ENCODE results near the gene SLC2A9. TPM values are rescaled to one million over a fixed set of nuclear protein-coding genes. Genes with fewer than 3 reads are reported as not detected.

Gene SLC2A9
- total and polyA plus RNA-seq, 2 of the 13 experiments (the other 11 are each of a cell fraction or from before 2014, with no cell fraction given): 36.2 to 42.3 TPM

DNA sequence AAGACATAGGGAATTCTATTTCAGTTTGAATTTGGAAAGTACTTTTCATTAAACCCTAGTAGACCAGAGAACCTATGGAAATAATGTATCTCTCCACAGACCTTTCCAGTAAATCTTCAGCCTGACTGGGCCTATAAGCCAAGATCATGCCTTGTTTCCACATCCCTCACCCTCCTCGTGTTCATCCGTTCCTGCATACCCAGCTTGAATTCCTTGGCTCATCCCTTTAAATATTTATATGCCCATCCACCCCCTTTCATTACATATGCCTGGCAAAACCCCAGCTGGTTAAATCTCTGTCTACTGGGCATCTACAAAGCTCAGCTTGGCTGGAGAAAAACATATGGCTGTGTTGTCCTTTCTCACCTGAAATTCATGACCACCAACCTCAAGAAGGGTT lies 32.4 kb downstream of the SLC2A9 start (continued):
- TF ChIP-seq PRDM15 (CRISPR knock-in tag; IDR thresholded peaks at IDR 0.05) (no peak), ZFYVE20 (CRISPR knock-in tag; IDR thresholded peaks at IDR 0.05; ENCODE audit: borderline replicate concordance, low read depth) (no peak)

- ATAC-seq: no peak
- Histone ChIP-seq H3K27ac (ENCODE audit: extremely low read length, insufficient read depth, low read length) (no peak overlapping the region), H3K4me2 (ENCODE audit: low read depth, low read length) (no peak overlapping the region), H3K9ac (ENCODE audit: insufficient read depth, low read depth, low read length) (no peak overlapping the region), H3K4me1 (ENCODE audit: insufficient read depth, low read length) (no peaks in the 10 kb centered on the region), H3K79me2 (ENCODE audit: insufficient read depth, low read length) (peaks cover 5% of the 10 kb centered on the region), H3K27me3 (ENCODE audit: control insufficient read depth in 1 of 2, insufficient read depth in 2 of 2, low read length in 2 of 2) (no peaks in the 10 kb centered on the region), H3K36me3 (replicated peaks in 1 of 2; ENCODE audit: control insufficient read depth in 1 of 2, insufficient read depth in 2 of 2, low read length in 2 of 2) (peaks cover 27 to 67% of the 10 kb centered on the region in 2 experiments), H3K9me3 (ENCODE audit: low read length) (no peaks in the 10 kb centered on the region), H4K20me1 (ENCODE audit: insufficient read depth, low read length) (peaks cover 7% of the 10 kb centered on the region; the same call in 1 of the 2 replicates), H2AFZ (ENCODE audit: low read length) (no peak overlapping the region), H3K4me3 (replicated peaks in 1 of 3; ENCODE audit: insufficient read depth in 1 of 3, low read depth in 2 of 3, low read length in 3 of 3) (no peak overlapping the region)
- TF ChIP-seq NR2F2 (IDR thresholded peaks at IDR 0.05; ENCODE audit: borderline replicate concordance, low read depth) (no peak), NCOR1 (IDR thresholded peaks at IDR 0.05; ENCODE audit: borderline replicate concordance, low read length) (no peak), SNRNP70 (IDR thresholded peaks at IDR 0.05; ENCODE audit: low read depth, low read length) (no peak), ZNF253 (CRISPR knock-in tag; IDR thresholded peaks at IDR 0.05; ENCODE audit: borderline replicate concordance) (no peak), CAMTA2 (CRISPR knock-in tag; IDR thresholded peaks at IDR 0.05; ENCODE audit: borderline replicate concordance) (no peak), ZNF225 (CRISPR knock-in tag; IDR thresholded peaks at IDR 0.05) (no peak), ZNF501 (CRISPR knock-in tag; IDR thresholded peaks at IDR 0.05) (no peak), ZNF850 (CRISPR knock-in tag; conservative IDR thresholded peaks at IDR 0.05) (no peak), PHF21A (CRISPR knock-in tag; IDR thresholded peaks at IDR 0.05) (no peak)
- TF ChIP-seq, protein P1, sequence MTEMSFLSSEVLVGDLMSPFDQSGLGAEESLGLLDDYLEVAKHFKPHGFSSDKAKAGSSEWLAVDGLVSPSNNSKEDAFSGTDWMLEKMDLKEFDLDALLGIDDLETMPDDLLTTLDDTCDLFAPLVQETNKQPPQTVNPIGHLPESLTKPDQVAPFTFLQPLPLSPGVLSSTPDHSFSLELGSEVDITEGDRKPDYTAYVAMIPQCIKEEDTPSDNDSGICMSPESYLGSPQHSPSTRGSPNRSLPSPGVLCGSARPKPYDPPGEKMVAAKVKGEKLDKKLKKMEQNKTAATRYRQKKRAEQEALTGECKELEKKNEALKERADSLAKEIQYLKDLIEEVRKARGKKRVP (CRISPR knock-in tag; IDR thresholded peaks at IDR 0.05): no peak
- TF ChIP-seq, protein P2, sequence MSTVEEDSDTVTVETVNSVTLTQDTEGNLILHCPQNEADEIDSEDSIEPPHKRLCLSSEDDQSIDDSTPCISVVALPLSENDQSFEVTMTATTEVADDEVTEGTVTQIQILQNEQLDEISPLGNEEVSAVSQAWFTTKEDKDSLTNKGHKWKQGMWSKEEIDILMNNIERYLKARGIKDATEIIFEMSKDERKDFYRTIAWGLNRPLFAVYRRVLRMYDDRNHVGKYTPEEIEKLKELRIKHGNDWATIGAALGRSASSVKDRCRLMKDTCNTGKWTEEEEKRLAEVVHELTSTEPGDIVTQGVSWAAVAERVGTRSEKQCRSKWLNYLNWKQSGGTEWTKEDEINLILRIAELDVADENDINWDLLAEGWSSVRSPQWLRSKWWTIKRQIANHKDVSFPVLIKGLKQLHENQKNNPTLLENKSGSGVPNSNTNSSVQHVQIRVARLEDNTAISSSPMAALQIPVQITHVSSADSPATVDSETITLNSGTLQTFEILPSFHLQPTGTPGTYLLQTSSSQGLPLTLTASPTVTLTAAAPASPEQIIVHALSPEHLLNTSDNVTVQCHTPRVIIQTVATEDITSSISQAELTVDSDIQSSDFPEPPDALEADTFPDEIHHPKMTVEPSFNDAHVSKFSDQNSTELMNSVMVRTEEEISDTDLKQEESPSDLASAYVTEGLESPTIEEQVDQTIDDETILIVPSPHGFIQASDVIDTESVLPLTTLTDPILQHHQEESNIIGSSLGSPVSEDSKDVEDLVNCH (CRISPR knock-in tag; IDR thresholded peaks at IDR 0.05): no peak
- ChIA-PET CTCF (ENCODE audit: low intra/inter-chr PET ratio, low total read pairs) (no interaction called here), POLR2A (no interaction called here)
- no peak for DNase-seq (ENCODE audit: low spot score)
- intact Hi-C loops (cut with micrococcal nuclease; ENCODE audit: unreplicated experiment): no loop called here
- FAIRE-seq: no peak
- in situ Hi-C loops (cut with HindIII; ENCODE audit: extremely low pct_ligation_motif_present, low pct_unique_long_range_greater_than_20kb): no loop called here
- no TSS peak for BruUV-seq (replicated peaks)
- 100% methylated on average over 1 of the region's 1 CpG for WGBS (ENCODE audit: low lambda C conversion rate)
Measured at GRCh38 chr4:9988363-9988749, 32.9 kb downstream of the SLC2A9 start.

All from HepG2 (cell line).